IMR-90 (cell line): ENCODE measurements around the gene CSNK1D.

Experiments used
- BHLHE40 ChIP-seq: fragments of 150-350 bp; IDR thresholded peaks from 2 replicates; pipeline ENCODE4 v1.6.1; 2016; ENCODE audit warnings: mild to moderate bottlenecking, low read depth, low read length
- CEBPB ChIP-seq: IDR thresholded peaks from 2 replicates; pipeline ENCODE4 v1.6.1; 2012; ENCODE audit warnings: low read depth, low read length, improper control_type of control experiment
- CTCF ChIP-seq: conservative IDR thresholded peaks from 2 replicates; pipeline ENCODE4 v1.5.1; 2012; ENCODE audit warnings: mild to moderate bottlenecking, low read depth, low read length, improper control_type of control experiment
- FOS ChIP-seq: fragments of 150-350 bp; IDR thresholded peaks from 2 replicates; pipeline ENCODE4 v1.6.1; 2016; ENCODE audit warnings: low read depth, low read length
- MAZ ChIP-seq: IDR thresholded peaks from 2 replicates; pipeline ENCODE4 v1.6.1; 2012; ENCODE audit warnings: low read depth, mild to moderate bottlenecking, low read length, improper control_type of control experiment, moderate library complexity, borderline replicate concordance
- POLR2A ChIP-seq: IDR thresholded peaks from 2 replicates; pipeline ENCODE4 v1.6.1; 2012; ENCODE audit warnings: mild to moderate bottlenecking, low read depth, low read length
- RCOR1 ChIP-seq: IDR thresholded peaks from 2 replicates; pipeline ENCODE4 v1.6.1; 2012; ENCODE audit warnings: mild to moderate bottlenecking, low read length, improper control_type of control experiment; ENCODE audit not compliant: insufficient replicate concordance
- RFX5 ChIP-seq: IDR thresholded peaks from 2 replicates; pipeline ENCODE4 v1.8.0; 2012; ENCODE audit warnings: low read depth, mild to moderate bottlenecking, low read length, moderate library complexity
- USF2 ChIP-seq: fragments of 150-350 bp; IDR thresholded peaks from 2 replicates; pipeline ENCODE4 v1.6.1; 2017; ENCODE audit warnings: mild to moderate bottlenecking, antibody characterized with exemption, low read length, low read depth

- no peak for TF ChIP-seq USF2
- TF ChIP-seq CEBPB, result no peak
- no peak for TF ChIP-seq CTCF
- no peak for TF ChIP-seq RCOR1
- no peak for TF ChIP-seq FOS
- TF ChIP-seq MAZ, result no peak
- TF ChIP-seq RFX5, result no peak
- no peak for TF ChIP-seq POLR2A
- TF ChIP-seq BHLHE40, result no peak
These were observed 50.0 kb downstream of the CSNK1D start for GRCh38 chr17:82223517-82223916.
